Activated CD8-positive, alpha-beta memory T cell treated with anti-CD3 and anti-CD28 coated beads for 48 hours (primary cell): ENCODE measurements around the gene EDA.
"Not testable (repeated sequence)": the region's sequence is repeated elsewhere in the genome, so short reads cannot be mapped to it uniquely, and the experiment has no call there.

Experiments used
- DNase-seq, 3 experiments: peaks; one replicate each; pipeline ENCODE4 v3.0.0-alpha.2; 2020; ENCODE audit warnings: low read depth in 2 of 3, low spot score in 2 of 3

Gene EDA

GRCh38 chrX:69948276-69948797 is 332.4 kb downstream of the EDA start:
- DNase-seq, result no peak

- no peak for DNase-seq
Observed at GRCh38 chrX:69951753-69952152, 335.8 kb downstream of the EDA start.

- DNase-seq, result no peak
Observed at GRCh38 chrX:69959712-69960111, 343.8 kb downstream of the EDA start.

- no peak for DNase-seq
Observed at GRCh38 chrX:69961365-69962072, 345.6 kb downstream of the EDA start.

GRCh38 chrX:69968950-69969349 is 353.0 kb downstream of the EDA start:
- DNase-seq, result no peak

- DNase-seq, result no peak
Observed at GRCh38 chrX:69969460-69969859, 353.5 kb downstream of the EDA start.

GRCh38 chrX:69987691-69988090 is 371.8 kb downstream of the EDA start:
- no peak for DNase-seq

- no peak for DNase-seq
Observed at GRCh38 chrX:69988955-69989394, 373.1 kb downstream of the EDA start.

GRCh38 chrX:69991685-69992084 is 375.8 kb downstream of the EDA start:
- no peak for DNase-seq

GRCh38 chrX:69993494-69993893 is 377.6 kb downstream of the EDA start:
- no peak for DNase-seq

GRCh38 chrX:69995362-69996112 is 379.6 kb downstream of the EDA start:
- DNase-seq, result no peak

GRCh38 chrX:69996113-69996468 is 380.2 kb downstream of the EDA start:
- DNase-seq, result no peak

- DNase-seq, result not testable (repeated sequence)
Observed at GRCh38 chrX:69998299-69998698, 382.4 kb downstream of the EDA start.

- no peak for DNase-seq
Observed at GRCh38 chrX:70001269-70001668, 385.4 kb downstream of the EDA start.

- no peak for DNase-seq
Observed at GRCh38 chrX:70001708-70002341, 385.9 kb downstream of the EDA start.

- no peak for DNase-seq
Observed at GRCh38 chrX:70007946-70008345, 392.0 kb downstream of the EDA start.

GRCh38 chrX:70009049-70009448 is 393.1 kb downstream of the EDA start:
- DNase-seq, result no peak

GRCh38 chrX:70009970-70010369 is 394.1 kb downstream of the EDA start:
- no peak for DNase-seq

GRCh38 chrX:70012756-70013155 is 396.8 kb downstream of the EDA start:
- no peak for DNase-seq

- no peak for DNase-seq
Observed at GRCh38 chrX:70013466-70014381, 397.8 kb downstream of the EDA start.

GRCh38 chrX:70016513-70016912 is 400.6 kb downstream of the EDA start:
- DNase-seq, result no peak
